Stomach smooth muscle (tissue), 2 donors: ENCODE data around the gene SLC37A1.

Source experiments
- H3K27ac ChIP-seq: one replicate; pipeline ENCODE4 v1.7.0; 2013; ENCODE audit warnings: mild to moderate bottlenecking, low read length, inconsistent platforms
- H3K27me3 ChIP-seq, 2 donors: one replicate each; pipeline ENCODE4 v1.7.0; 2013; ENCODE audit warnings: low read length in 2 of 2; ENCODE audit not compliant: insufficient read depth in 2 of 2, control insufficient read depth in 1 of 2
- H3K36me3 ChIP-seq, 2 donors: one replicate each; pipeline ENCODE4 v1.7.0; 2013; ENCODE audit warnings: low read length in 2 of 2; ENCODE audit not compliant: control insufficient read depth in 2 of 2, insufficient read depth in 2 of 2
- H3K4me1 ChIP-seq: one replicate; pipeline ENCODE4 v1.7.0; 2013; ENCODE audit warnings: low read length; ENCODE audit not compliant: control insufficient read depth, insufficient read depth
- H3K4me3 ChIP-seq, 2 donors: one replicate each; pipeline ENCODE4 v1.7.0; 2013; ENCODE audit warnings: low read length in 2 of 2
- H3K9ac ChIP-seq, 2 donors: one replicate each; pipeline ENCODE4 v1.7.0; 2013; ENCODE audit warnings: low read length in 2 of 2, mild to moderate bottlenecking in 1 of 2
- H3K9me3 ChIP-seq, 2 donors: one replicate each; pipeline ENCODE4 v1.7.0; 2013; ENCODE audit warnings: low read length in 2 of 2; ENCODE audit not compliant: control insufficient read depth in 2 of 2
- donor health status: healthy.
- donor health status: Pancreatic carcinoma.

The SLC37A1 gene

GRCh38 chr21:42579456-42580075 is 65.9 kb downstream of the SLC37A1 start:
- no peak overlapping the region for H3K9ac ChIP-seq
- no peaks in the 10 kb centered on the region for H3K27me3 ChIP-seq
- H3K4me1 ChIP-seq, result no peaks in the 10 kb centered on the region
- H3K9me3 ChIP-seq, result peaks cover 0 to 7% of the 10 kb centered on the region in 2 donors
- no peak overlapping the region for H3K4me3 ChIP-seq
- no peak overlapping the region for H3K27ac ChIP-seq
- peaks cover 10 to 17% of the 10 kb centered on the region in 2 donors for H3K36me3 ChIP-seq

DNA sequence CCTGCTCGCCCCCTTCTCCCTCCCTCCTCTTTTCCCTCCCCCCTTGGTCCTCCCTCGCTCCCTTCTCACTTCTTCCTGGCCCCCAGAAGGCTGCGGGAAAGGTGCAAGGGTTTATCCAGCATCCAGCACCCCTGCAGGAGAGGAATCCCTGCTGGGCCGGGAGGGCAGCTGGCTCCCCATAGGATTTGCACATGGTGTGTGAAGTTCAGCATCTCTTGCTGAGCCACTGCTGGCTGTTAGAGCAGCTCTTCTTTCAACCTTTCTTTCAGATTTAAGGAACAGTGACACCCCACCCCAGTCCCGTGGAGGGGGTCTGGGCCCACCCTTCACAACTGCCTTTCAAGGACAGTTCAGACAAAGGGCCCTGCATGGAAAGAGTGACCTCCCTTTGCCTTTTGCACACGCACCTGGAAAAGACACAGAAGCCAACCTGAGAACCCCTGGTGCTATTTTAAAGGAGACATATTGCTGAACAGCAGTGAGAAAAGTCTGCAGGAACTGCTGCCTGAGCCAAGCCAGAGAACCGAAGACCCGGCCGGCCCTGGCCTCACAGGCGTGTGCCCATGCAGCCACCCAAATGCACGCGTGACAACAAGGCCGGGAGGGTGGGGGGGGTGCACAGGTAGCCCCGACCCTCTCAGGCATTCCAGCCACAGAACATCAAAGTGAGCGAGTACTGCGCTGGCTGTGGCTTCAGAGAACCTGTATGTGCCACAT is 66.6 kb downstream of the SLC37A1 start:
- no peaks in the 10 kb centered on the region for H3K27me3 ChIP-seq
- H3K9ac ChIP-seq, result no peak overlapping the region
- H3K9me3 ChIP-seq, result peaks cover 0 to 7% of the 10 kb centered on the region in 2 donors
- peaks cover 5 to 10% of the 10 kb centered on the region in 2 donors for H3K36me3 ChIP-seq
- H3K27ac ChIP-seq, result no peak overlapping the region
- no peak overlapping the region for H3K4me3 ChIP-seq
- H3K4me1 ChIP-seq, result no peaks in the 10 kb centered on the region

DNA sequence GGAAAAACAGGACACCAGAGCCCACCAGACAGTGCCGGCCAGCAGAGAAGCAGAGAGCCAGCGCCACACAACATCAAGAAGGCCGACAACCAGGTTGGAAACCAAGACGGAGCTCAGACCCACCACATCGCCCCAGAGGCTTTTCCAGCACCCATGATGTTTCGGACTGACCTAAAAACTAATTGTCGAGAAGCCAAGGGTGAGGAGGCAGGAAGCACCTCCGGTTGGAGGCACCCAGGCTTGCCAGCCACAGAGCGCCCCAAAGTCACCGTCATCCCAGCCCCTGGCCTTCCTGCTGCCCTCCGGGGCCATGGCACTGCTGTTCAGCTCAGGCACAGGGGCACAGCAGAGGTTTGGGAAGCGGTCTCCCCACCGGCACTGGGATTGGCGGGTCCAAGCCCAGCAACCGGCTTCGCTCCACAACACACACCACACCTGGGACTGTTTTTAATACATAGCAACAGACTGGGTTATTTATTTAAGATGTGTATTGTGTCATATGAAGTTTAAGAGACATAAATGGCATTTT is 67.2 kb downstream of the SLC37A1 start:
- Histone ChIP-seq H3K9me3 (peaks cover 0 to 3% of the 10 kb centered on the region in 2 donors), H3K4me3 (no peak overlapping the region), H3K27me3 (no peaks in the 10 kb centered on the region), H3K27ac (no peak overlapping the region), H3K36me3 (peaks cover 3 to 8% of the 10 kb centered on the region in 2 donors), H3K4me1 (no peaks in the 10 kb centered on the region), H3K9ac (no peak overlapping the region)

DNA sequence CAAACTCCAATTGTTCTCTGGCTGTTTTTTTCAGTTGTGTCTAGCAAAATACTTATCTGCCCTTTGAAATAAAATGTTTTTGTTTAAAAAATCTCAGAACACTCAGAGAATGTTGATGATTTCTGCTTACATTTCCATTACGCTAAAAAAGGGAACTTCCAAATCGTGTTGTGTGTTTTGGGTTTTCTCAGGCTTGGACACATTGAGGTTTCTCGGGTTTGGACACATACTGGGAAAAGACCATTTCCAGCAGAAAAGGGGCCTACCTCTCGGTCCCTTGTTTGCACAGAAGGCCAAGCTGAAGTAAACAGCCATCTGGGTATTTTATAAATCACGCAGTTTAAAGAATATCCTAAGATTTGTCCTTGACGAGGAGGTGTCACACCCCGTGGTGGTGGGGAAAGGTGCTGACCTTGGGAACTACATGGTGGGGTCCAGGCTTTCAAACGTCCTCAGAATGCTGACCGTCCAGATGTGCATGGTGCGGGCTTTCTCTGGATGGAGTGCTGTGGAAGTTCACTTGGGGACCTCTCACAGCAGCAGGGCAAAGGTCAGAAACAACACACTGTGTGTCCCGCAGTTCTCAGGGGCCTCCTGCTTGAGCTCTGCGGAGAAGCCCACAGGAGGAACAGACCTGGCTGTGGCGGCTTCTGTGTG is 67.8 kb downstream of the SLC37A1 start:
- no peaks in the 10 kb centered on the region for H3K27me3 ChIP-seq
- H3K4me1 ChIP-seq, result no peaks in the 10 kb centered on the region
- H3K4me3 ChIP-seq, result no peak overlapping the region
- no peak overlapping the region for H3K9ac ChIP-seq
- no peaks in the 10 kb centered on the region for H3K9me3 ChIP-seq
- H3K27ac ChIP-seq, result no peak overlapping the region
- H3K36me3 ChIP-seq, result peaks cover 3% of the 10 kb centered on the region in 2 donors

DNA sequence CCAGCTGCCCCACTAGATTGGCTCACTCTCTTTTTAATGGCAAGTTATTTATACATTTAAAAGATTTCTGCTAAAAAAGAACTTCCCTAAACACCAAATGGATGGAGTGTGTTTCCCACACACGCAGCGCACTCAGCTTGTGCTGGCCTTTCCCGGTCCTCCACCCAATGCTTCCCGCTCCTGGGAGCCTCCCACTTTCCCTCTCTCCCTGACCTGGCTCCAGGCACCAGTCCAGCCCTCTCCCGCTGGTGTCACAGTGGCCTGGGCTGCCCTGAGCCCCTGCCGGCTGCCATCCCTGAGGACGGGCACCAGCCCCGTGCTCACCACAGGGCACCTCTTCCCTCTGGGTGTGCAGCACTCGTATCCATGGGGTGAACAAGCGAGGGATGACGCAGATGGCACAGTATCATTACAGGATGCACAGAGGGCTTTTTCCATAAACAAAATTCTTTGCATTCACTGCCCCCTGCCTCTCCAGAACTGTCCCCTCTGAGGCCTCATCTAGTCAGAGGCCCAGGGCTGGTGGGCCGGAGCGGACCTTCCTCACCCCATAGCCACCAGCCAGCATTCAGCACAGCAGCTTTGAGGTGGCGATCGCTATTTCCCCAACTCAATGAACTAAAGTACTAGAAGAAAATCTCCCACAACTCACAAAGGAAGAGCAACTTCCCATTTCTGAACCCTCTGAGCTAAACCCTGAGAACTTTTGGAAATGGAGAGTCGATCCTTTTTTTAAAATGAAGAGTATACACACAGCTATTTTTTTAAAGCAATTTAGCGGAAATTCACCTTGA is 68.5 kb downstream of the SLC37A1 start:
- no peak overlapping the region for H3K9ac ChIP-seq
- no peaks in the 10 kb centered on the region for H3K9me3 ChIP-seq
- H3K4me1 ChIP-seq, result no peaks in the 10 kb centered on the region
- no peak overlapping the region for H3K4me3 ChIP-seq
- peaks cover 0 to 3% of the 10 kb centered on the region in 2 donors for H3K36me3 ChIP-seq
- no peak overlapping the region for H3K27ac ChIP-seq
- H3K27me3 ChIP-seq, result no peaks in the 10 kb centered on the region

DNA sequence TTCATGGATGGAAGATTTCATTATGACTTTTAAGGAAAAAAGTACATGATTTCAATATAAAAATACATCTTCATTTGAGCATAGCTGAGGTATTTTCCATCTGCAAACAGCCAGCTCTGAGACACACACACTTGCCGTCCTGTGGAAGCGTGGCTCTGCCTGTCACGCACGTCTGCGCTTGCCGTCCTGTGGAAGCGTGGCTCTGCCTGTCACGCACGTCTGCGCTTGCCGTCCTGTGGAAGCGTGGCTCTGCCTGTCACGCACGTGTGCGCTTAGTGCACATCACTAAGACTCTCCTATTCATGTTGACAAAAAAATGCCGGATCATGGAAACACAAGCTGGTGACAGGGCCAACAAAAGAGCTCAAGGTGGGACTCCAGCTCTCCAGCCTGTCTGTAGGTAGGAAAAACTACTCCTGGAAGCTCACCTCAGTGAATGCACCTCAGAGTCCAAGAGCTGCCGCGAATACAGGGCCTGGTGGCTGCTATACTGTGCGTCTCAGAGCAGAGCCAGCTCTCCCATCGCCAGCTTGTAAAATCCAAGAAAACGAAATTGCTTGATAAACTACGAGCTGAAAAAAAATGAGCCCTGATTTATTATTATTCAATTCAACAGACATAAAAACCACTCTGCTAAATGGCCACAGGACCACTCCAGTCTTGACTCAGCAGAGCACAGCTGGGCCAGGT is 69.3 kb downstream of the SLC37A1 start:
- H3K27me3 ChIP-seq, result no peaks in the 10 kb centered on the region
- peaks cover 0 to 1% of the 10 kb centered on the region in 2 donors for H3K36me3 ChIP-seq
- no peak overlapping the region for H3K4me3 ChIP-seq
- H3K9ac ChIP-seq, result no peak overlapping the region
- H3K4me1 ChIP-seq, result no peaks in the 10 kb centered on the region
- no peak overlapping the region for H3K27ac ChIP-seq
- no peaks in the 10 kb centered on the region for H3K9me3 ChIP-seq

DNA sequence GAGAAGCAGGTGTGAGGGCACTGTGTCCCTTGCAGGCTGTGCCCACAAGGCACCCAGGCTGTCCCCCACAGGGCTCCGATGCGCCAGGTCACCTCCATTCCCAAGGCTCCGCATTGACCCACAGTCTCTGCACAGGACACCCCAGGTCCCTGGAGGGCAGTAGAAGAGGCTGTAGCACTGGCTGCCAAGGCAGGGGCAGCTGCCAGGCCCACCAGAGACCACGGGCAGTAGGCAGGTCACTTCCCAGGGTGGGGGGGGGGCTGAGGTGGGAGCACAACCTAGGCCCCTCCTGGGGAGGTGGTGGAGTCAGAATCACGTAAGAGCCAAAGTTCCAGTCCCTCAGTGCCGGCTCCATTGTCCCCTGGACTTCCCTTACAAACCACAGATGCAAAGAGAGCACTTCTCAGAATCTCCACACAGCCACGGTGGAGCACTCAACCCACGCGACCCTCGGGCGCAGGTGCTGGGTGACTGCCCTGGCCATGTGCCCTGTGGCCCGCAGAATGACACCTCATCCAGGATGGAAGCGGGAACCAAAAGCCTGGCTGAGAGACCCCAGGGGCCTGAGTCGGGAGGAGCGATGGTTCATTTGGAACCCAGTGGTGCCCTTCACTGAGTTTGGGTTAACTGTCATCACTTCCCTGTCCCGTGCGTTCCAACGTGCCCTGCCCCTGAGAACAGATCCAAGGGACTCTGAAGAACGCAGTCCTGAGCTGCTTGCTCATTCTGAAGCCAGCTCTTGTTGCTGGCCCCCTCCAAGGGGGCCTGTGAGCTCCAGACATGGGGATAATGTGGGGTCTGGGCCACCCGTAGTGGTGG is 70.0 kb downstream of the SLC37A1 start:
- Histone ChIP-seq H3K9ac (no peak overlapping the region), H3K4me3 (no peak overlapping the region), H3K9me3 (no peaks in the 10 kb centered on the region), H3K4me1 (no peaks in the 10 kb centered on the region), H3K27ac (no peak overlapping the region), H3K27me3 (no peaks in the 10 kb centered on the region), H3K36me3 (no peaks in the 10 kb centered on the region)

GRCh38 chr21:42584296-42584641 is 70.6 kb downstream of the SLC37A1 start:
- Histone ChIP-seq H3K9me3 (no peaks in the 10 kb centered on the region), H3K9ac (no peak overlapping the region), H3K27me3 (no peaks in the 10 kb centered on the region), H3K27ac (no peak overlapping the region), H3K4me3 (no peak overlapping the region), H3K4me1 (no peaks in the 10 kb centered on the region), H3K36me3 (no peaks in the 10 kb centered on the region)

DNA sequence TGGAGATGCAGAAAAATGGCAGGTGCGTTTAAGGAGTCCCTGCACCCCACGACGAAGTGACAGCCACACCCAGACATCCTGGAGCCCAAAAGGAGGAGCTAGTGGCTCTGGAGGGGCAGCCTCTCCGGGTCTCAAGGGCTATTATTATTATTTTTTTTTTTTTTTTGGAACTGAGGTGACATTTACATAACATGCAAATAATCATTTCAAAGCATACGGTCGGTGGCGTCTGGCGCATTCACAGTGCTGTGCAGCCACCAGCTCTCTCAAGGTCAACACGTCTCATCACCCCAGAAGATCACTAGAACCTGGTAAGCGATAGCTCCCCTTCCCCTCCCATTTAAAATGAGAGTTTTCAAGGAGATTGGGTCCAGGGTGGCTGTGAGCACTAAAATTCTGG is 72.2 kb downstream of the SLC37A1 start:
- Histone ChIP-seq H3K9me3 (no peaks in the 10 kb centered on the region), H3K27me3 (no peaks in the 10 kb centered on the region), H3K9ac (no peak overlapping the region), H3K4me3 (no peak overlapping the region), H3K36me3 (no peaks in the 10 kb centered on the region), H3K27ac (no peak overlapping the region), H3K4me1 (no peaks in the 10 kb centered on the region)
